Bone marrow (tissue), 2 donors: Measurements from ENCODE around the gene LY9.

Experiments
- DNase-seq, 2 donors: peaks; one replicate each; lab custom pipeline; 2025; lab: John Stamatoyannopoulos, UW

LY9 gene

GRCh38 chr1:160836981-160837557, 41.1 kb downstream of the LY9 start:
- no peak for DNase-seq

GRCh38 chr1:160837558-160838205, 41.7 kb downstream of the LY9 start:
- DNase-seq = peak in 1 of 2 donors; percentile 90

GRCh38 chr1:160838888-160839287, 42.9 kb downstream of the LY9 start:
- no peak for DNase-seq

GRCh38 chr1:160839746-160840145, 43.8 kb downstream of the LY9 start:
- no peak for DNase-seq

- DNase-seq = no peak
Observed at GRCh38 chr1:160841079-160841478, 45.1 kb downstream of the LY9 start.

GRCh38 chr1:160844447-160845232, 48.7 kb downstream of the LY9 start:
- no peak for DNase-seq

GRCh38 chr1:160846281-160846680, 50.3 kb downstream of the LY9 start:
- no peak for DNase-seq

- no peak for DNase-seq
Observed at GRCh38 chr1:160850541-160850940, 54.6 kb downstream of the LY9 start.

- no peak for DNase-seq
Observed at GRCh38 chr1:160850993-160851392, 55.0 kb downstream of the LY9 start.

GRCh38 chr1:160853014-160853413, 57.0 kb downstream of the LY9 start:
- no peak for DNase-seq

- no peak for DNase-seq
Observed at GRCh38 chr1:160853754-160854153, 57.8 kb downstream of the LY9 start.

- peak in 1 of 2 donors; percentile 59 for DNase-seq
Observed at GRCh38 chr1:160855181-160855981, 59.4 kb downstream of the LY9 start.

GRCh38 chr1:160858097-160858496, 62.1 kb downstream of the LY9 start:
- DNase-seq = no peak

- DNase-seq = no peak
Observed at GRCh38 chr1:160858507-160858906, 62.5 kb downstream of the LY9 start.

GRCh38 chr1:160859166-160859565, 63.2 kb downstream of the LY9 start:
- no peak for DNase-seq

GRCh38 chr1:160860840-160861505, 65.0 kb downstream of the LY9 start:
- DNase-seq = no peak

- DNase-seq = peak; percentile 61 to 88
Observed at GRCh38 chr1:160862203-160863060, 66.5 kb downstream of the LY9 start, which contains the start of gene CD244. TSS of gene CD244 (minus strand) at chr1:160862887. CDS start at chr1:160862677, 210 bp downstream.

- no peak for DNase-seq
Observed at GRCh38 chr1:160863061-160863773, 67.2 kb downstream of the LY9 start.

GRCh38 chr1:160863774-160864131, 67.8 kb downstream of the LY9 start:
- peak in 1 of 2 donors; percentile 11 for DNase-seq

- DNase-seq = no peak
Observed at GRCh38 chr1:160864173-160864572, 68.2 kb downstream of the LY9 start.
